Embryonic facial prominence (tissue), 1 donor: ENCODE results near the gene CLDN16.

Source experiments
- DNase-seq: peaks from one replicate; pipeline ENCODE4 v3.0.0-alpha.2; 2016; ENCODE audit errors: extremely low spot score

Gene CLDN16

DNA sequence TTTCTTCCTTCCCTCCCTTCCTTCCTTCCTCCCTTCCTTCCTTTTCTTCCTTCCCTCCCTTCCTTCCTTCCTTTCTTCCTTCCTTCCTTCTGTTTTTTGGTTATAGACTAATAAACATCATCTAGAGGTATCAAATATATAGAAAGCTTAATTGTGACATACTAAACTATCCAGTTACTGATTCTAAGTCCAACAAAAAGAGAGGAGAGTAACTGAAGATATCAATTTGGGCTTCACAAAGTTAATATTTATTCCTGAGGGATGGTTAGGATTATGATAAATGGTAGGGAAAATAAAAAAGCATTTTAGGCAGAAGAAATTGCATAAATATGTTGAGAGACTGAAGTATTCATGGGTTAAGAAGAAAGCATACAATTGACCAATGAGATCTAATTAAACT lies 7.8 kb upstream of the CLDN16 start:
- no peak for DNase-seq

DNA sequence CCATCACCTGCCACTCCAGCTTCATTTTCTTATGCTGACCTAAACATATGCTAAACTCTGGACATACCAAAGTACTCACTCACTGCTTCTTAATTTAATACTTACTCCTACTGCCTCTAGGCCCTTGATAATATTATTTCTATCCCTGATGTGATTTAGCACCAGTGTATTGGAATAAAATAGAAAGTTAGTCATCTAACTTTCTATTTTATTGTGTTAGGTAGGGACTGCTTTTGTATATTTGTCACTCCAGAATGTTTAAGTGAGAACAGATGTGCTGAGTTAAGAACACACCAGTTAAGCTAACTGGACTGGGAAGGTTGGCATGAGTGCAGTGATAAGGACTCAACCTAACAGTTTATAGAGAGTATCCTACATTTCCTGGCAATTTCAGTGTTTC lies 6.5 kb upstream of the CLDN16 start:
- no peak for DNase-seq

DNA sequence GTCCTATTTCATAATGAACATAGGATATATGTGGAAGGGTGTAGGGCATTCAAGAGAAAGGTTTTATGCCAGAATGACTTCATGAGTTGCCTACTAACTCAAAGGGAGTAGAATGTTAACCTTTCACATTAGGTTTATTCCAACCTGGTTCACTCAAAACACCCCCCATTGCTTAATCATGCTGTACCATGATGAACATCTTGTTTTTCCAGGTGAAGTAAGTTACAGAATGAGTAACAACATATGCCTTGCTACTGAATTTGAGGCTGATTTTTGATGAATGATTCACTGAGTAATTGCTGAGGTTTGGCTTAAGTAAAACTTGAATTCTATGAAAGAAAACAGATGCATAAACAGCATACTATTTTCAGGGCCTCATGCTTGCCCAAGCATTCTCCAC lies 5.9 kb upstream of the CLDN16 start:
- DNase-seq: no peak

DNA sequence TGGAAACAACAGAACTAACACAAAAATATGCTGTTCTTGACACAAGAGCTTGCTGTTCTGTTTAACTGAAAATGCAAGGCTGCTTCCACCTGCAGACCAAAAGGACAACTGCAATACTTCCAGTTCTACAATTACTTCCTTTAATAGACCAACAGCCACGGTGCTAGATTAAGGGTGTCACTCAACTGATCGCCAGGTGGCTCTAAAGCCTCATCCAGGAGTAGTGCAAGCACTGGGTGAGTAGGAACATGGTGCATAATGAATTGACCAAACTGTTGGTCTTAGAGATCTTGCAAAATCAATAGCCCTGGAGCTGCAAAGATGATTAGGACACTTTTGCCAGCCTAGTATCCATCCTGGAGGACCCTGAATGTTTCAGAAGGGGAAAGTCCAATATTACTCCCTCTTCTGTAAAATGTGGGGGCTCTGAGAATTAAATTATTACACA lies 3.6 kb upstream of the CLDN16 start:
- no peak for DNase-seq

DNA sequence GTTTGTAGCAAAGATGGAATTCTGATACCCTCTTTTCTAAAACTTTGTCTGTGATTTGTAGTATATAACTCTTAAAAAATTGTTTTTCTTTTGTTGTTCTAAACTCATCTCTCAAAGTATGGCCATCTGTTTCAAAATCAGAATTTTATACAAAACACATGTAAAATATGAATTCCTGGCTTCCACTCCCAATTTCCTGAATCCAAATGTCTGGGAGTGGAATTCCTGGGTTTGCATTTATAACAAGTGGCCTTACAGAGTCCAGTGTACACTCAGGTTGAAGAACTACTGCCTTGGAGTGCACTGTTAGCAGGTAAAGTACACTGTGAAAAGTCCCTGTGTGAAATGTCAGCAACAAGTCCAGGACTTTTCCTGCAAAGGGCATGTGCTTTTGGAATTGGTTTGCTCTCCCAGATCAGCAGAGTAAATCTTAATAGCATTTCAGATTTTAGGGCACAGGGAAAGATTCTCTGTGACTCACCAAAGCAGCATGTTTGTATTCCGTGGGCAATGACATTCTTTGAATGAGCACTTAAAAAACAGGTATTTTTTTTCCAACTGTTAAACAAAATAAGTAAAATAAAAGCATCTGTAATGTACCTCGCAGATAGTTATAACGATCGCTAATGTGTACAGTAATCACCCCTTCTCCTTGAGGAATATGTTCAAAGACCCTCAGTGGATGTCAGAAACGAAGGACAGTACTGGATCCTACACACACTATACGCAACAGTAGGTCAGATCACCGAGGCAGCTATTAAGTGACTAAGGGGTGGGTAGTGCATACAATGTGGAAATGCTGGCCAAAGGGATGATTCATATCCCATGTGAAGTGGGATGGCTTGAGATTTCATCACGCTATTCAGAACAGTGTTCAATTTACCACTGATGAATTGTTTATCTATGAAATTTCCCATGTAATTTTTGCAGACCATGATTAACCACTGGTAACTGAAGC lies 2.0 kb upstream of the CLDN16 start:
- DNase-seq: no peak

DNA sequence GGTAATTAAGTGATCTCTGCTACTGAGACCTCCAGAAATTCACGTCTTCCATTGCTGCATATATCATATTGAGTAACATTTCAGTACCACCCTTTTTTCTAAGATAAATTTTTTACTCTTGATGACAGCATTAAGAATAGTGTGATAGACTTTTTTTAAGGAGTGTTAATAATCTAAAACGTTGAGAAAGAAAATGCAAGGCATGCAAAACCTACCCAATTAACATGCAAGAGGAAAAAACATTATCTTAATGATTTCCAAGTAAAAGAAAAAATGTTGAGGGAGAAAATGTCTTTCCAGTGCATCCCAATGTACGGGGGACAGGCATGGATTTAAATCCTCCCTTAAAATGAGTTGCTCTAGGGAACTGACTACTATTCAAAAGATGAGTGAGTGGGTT lies 740 bp downstream of the CLDN16 start:
- DNase-seq: no peak

DNA sequence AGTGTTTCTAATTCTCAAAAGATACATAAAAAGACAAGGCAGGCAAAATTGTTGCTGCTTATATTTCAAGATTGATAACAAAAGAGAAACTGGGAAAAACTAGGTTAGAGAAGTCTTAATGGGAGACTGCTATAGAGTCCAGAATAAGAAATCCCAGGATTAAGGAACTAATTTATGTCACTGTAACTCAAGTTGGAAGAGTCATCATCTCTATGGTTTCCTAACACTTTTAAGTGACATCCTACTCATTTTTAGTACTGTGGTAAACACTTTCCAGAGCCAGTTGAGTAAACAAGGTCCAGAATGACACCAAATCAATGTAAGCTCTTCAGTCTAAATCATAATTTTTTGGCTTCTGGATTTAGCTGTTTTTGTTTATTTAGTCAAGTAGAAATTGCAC lies 8.0 kb downstream of the CLDN16 start:
- no peak for DNase-seq

DNA sequence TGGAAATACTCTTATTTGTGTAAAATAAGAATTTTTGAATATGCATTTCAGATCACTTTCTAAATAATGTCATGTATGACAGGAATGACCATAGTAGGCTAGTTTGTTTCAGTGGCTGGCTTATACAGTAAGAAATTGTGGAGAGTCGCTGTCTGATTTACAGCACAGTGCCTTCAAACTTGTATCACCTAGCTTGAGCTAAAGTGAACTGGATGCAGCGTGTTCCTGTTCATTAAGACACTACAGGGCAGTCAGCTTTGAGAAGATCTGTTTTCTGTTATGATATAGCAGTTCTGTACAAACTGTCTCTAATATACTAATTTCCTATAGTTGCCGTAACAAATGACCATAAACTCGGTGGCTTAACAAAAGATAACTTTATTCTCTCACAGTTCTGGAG lies 9.9 kb downstream of the CLDN16 start:
- DNase-seq: no peak

DNA sequence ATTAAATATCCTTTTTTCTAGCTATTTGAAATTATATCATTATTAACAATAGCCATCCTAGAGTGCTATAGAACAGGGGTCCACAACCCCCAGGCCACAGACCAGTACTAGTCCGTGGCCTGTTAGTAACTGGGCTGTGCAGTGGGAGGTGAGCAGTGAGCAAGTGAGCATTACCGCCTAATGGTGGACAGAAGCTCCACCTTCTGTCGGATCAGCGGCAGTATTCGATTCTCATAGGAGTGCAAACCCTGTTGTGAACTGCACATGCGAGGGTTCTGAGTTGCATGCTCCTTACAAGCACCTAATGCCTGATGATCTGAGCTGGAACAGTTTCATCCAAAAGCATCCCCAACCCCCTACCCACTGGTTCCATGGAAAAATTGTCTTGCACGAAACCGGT lies 11.7 kb downstream of the CLDN16 start:
- DNase-seq: no peak

DNA sequence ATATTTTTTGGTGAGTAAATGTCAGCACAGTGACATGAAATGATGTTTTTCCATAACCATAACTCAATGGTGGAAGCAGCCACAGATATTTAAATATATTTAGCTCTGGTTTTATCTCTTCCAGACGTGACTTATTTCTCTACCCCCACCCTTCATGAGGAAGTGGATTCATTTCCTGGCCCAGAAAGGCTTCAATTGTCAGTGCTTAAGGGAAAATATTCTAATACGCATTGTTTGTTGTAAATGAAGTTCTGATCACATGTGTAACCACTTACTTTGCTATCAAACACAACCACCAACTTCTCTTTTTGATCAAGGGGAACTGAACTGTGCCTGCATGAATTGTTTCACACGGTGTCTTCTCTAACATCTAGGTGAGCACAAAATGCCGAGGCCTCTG lies 14.0 kb downstream of the CLDN16 start:
- no peak for DNase-seq

DNA sequence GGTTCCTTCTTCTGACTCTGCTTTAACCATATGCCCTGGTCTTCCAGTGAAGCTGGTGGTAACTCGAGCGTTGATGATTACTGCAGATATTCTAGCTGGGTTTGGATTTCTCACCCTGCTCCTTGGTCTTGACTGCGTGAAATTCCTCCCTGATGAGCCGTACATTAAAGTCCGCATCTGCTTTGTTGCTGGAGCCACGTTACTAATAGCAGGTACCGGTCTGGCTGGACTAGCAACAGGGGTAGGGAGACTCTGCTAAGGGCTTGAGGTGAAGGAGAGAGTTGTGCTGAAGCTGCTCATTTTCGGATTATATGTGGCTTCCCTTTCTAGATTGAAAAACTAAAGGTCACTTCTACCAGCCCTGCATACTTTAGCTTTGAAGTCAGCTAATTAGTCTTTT lies 16.8 kb downstream of the CLDN16 start:
- DNase-seq: no peak

DNA sequence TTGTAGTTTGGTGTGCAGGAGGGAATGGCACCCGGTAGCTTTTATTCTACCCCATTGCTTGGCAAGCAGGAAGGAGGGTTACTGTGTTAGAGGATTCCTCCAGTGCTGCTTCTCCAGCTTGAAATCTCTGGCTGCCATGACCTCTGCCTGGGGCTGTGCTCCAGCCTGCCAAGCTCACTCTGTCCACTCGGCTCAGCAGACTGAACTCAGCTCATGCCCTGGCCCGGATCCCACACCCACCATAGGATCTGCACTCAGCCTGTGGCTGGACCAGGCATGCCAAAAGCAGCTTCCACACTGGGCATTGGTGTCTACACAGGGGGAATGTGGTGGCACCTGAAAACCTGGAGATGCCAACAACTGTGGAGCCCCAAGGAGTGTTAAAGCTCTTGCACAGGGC lies 26.3 kb downstream of the CLDN16 start:
- no peak for DNase-seq

DNA sequence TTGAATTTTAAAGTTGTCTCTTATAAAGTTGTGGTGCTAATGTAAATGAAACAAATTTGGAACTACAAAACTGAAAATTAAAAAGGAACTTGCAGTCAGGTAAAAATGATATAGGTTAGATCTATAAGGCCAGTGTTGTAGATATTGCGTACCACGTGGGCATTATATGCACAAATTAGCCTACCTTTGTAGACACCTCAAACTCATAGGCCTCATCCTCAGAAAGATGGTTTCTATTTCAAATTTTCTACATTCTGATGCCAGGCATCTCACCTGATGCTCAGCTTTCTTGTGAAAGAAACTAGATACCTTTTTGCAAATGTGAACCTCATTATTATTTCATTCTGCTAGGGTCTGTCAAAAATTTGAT lies 36.1 kb downstream of the CLDN16 start:
- DNase-seq: no peak

DNA sequence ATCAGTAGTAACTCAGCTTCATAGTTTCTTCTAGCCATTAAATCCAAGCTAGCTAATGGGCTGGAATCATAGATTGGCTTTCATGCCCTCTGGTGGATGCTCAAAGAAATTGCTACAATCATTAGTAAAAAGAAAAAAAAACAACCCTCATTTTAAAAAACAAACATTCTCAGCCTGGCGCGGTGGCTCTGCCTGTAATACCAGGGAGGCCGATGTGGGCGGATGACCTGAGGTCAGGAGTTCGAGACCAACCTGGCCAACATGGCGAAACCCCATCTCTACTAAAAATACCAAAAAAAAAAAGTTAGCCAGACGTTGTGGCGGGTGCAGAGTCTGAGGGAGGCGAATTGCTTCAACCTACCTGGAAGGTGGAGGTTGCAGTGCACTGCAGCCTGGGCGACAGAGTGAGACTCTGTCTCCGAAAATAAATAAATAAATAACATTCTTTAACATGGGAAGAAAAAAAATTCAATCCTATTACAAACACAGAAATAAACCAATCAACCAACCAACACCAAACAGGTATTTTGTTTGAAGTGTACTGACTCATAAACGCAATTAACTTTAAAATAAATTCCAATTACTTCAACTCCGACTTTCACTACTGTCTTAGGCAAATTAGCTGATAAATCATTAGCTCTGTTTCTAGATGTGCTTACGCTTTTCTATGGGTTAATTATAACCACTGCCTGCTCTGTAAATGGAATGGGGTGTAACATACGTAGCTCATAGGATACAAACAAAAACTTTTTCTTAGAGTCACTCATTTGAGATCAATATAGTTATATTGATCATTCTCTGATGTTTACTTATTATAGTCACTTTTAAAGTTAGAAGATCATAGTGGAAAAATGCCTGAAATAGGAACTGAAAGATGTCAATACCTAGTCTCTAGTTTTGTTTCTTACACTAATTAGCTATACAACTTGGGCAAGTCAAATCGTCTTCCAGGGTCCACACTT lies 36.8 kb downstream of the CLDN16 start:
- DNase-seq: no peak

DNA sequence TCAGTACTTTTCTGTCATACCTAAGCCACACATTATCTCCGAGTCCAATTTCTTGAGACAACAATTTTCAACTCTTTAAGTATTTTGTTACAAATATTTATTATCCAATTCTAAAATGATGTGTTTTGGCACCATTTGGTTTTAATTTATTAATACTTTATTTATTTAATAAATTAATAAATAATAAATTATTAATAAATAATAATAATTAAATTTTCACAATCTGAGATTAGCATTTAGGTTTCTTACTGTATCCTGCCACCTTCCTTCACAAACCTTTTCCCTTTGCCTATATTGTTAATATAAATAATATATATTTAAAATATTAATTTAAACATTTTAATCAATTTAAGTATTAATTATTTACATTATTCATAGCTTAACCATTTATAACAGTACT lies 37.9 kb downstream of the CLDN16 start:
- DNase-seq: no peak

DNA sequence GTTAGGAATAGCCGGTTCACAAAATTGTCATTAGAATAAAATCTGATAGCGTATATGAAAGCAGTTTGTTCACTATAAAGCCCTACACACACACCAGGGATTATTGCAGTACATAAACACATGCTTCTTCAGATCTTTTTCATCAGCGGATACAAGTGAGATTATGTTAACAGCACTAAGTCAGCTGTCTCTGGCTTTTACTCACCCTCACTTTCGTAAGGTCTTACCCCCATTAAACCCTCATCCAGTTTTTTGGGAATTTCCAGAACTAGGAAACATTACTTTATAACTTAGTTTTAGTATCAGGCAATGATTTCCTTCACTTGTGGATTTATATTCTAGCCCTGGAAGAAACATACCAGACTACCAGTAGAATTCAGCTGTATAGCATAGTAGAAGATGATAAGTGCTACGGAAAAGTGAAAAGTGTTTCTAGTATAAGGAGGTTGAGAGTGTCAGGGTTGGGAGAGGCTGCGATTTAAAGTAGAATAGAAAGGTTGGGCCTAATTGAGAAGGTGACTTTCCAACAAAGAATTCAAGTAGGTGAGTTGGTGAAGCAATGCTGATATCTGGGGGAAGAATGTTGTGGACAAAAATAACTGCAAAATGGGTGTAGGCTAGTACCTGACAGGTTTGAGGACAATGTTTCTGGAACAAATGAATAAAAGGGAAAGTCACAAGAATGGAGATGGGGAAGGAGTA lies 39.0 kb downstream of the CLDN16 start:
- DNase-seq: no peak

DNA sequence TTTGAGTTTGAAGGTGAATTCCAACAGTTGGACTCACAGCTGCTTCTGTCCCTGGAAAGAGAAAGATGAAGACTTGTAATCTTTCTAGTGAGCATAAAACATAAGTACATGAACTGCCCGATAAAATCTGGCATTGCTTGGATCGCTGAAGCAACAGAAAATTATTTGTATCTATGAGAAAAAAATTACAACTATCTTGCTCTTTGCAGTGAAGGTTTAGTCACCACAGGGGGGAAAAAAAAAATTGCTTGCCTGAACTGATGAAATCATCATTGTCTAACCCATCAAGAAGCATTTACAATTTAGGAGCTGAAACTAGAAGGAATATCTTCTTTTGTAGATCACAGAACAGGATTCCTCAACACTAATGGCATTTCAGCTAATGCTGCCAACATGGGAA lies 41.7 kb downstream of the CLDN16 start:
- no peak for DNase-seq

DNA sequence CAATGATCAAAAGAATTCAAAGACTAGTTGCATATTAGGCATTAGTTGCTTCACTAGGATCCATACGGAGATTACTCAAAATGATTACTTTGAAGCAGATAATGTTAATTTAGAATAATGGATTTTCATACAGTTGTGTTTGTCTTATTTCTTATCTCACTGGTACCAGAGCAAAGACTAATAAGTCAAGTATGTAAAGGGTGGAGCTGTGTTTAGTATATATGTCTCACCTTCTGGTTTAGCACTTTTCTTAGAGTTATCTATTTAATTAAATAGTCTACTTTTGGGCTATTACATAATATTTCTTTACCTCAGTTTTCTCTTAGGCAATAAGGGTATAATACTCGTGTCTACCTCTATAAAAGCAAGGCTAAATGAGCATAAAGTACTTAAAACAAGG lies 42.9 kb downstream of the CLDN16 start:
- no peak for DNase-seq

DNA sequence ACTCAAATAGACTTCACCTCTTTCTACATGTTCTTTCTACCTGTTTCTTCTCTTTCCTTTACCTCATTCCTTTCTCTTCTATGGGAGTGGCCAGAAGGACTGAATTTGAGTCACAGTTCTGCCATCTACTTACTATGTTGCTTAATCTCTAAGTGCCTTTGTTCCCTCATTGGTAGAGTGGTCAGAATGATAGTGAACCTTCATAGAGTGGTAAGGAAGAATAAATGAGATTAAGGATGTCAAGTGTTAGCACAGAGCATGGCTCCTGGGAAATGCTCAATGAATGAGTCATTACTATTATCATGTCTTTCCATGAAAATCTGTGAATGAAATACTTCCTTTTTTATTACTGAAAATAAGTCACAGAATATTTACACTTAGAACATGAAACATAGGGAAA lies 44.3 kb downstream of the CLDN16 start:
- no peak for DNase-seq

DNA sequence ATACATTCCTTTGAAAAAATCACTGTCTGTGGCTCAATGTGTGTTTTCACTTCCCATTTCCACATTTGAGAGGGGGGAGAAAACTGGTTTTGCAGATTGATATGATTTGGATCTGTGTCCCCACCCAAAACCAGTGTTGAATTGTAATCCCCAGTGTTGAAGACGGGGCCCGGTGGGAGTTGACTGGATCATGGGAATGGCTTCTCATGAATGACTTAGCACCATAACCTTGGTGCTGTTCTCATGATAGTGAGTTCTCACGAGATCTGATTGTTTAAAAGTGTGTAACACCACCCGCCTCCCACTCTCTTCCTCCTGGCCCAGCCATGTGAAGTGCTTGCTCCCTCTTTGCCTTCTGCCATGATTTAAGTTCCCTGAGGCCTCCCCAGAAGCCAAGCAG lies 45.7 kb downstream of the CLDN16 start:
- DNase-seq: no peak

DNA sequence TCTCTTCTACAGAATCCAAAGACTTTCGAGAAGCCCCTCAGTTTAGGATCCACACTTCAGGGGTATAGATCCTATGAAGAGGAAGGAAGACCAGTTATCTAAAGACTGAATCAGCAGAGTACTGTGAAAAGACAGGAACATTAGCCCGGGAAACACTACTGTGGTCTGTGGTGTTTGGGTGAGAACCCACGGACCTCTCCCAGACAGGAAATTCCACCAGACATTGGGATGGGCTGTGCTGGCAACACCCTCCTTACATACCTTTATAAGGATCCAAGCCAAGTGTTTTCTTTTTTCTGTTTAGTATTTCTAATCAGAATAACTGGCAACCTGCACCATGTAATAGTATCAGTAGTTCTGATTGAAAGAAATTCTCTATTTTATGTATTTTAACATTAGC lies 47.7 kb downstream of the CLDN16 start:
- no peak for DNase-seq

DNA sequence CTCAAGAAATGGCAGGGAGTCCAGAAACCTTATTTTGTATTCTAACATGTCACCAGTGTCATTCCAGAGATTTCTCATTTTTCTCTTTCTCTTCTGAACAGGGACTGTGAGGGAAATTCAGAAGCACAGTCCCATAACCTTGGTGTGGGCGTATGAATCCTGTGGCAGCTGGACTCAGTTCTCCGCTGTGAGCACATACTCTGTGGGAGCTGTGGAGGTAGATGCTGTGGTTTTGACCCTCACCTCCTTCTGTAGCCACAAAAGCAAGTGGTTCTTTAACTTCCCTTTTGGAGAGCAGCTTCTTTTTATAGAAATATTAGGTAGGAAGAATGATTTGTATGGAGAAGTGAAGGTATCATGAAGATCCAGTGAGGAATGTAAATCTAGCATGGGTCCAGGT lies 48.4 kb downstream of the CLDN16 start:
- DNase-seq: no peak
